GM12872 (cell line): ENCODE data around the gene SEC16A.

Experiments
- TF ChIP-seq, protein P1 (sequence below): IDR thresholded peaks from 3 replicates; pipeline ENCODE4 v1.5.1; 2011; ENCODE audit warnings: low read depth, mild to moderate bottlenecking, low read length, moderate library complexity; ENCODE audit not compliant: insufficient read depth

Gene SEC16A

DNA sequence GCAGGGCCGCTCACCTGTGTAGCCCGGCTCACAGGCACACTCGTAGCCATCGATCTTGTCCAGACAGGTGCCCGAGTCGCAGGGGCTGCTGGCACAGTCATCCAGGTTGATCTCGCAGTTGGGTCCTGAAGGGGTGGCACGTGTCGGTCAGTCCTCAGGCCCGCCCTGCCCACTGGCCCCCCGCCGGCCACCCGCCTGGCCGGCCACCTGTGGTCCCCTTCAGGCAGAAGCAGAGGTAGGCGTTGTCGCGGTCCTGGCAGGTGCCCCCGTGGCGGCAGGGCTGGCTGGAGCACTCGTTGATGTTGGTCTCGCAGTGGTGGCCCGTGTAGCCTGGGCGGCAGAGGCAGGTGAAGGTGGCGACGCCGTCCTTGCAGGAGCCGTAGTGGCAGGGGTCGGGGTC lies 32.4 kb upstream of the SEC16A start:
- TF ChIP-seq, protein P1, sequence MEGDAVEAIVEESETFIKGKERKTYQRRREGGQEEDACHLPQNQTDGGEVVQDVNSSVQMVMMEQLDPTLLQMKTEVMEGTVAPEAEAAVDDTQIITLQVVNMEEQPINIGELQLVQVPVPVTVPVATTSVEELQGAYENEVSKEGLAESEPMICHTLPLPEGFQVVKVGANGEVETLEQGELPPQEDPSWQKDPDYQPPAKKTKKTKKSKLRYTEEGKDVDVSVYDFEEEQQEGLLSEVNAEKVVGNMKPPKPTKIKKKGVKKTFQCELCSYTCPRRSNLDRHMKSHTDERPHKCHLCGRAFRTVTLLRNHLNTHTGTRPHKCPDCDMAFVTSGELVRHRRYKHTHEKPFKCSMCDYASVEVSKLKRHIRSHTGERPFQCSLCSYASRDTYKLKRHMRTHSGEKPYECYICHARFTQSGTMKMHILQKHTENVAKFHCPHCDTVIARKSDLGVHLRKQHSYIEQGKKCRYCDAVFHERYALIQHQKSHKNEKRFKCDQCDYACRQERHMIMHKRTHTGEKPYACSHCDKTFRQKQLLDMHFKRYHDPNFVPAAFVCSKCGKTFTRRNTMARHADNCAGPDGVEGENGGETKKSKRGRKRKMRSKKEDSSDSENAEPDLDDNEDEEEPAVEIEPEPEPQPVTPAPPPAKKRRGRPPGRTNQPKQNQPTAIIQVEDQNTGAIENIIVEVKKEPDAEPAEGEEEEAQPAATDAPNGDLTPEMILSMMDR, result no peak

DNA sequence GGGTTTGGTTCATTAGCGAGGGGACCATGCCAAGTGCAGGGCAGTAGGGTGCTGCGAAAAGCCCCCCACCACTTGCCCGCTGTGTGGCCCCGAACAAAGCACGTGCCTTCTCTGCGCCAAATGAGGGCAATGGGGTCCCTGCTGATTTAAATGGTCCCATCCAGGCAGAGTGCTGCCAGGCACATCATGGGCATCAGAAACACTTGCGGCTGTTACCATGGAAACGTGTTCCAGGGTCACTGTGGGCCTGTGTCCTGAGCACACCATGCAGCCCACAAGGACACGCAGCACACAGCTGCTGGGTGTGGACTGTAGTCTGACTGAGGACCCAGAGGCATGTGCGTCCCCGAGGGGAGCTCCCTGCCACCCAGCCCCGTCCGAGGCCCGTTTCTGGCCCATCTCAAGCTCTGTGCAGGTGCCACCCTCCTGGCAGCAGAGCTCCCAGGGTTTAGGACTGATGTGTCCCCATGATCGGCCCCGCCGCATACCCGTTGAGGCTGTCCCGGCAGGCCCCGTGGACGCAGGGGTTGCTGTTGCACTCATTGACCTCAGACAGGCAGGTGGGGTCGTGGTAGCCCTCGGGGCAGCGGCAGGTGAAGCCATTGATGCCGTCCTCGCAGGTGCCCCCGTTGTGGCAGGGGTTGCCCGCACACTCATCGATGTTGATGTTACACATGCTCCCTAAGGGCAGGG lies 31.3 kb upstream of the SEC16A start:
- TF ChIP-seq, protein P1, result no peak

DNA sequence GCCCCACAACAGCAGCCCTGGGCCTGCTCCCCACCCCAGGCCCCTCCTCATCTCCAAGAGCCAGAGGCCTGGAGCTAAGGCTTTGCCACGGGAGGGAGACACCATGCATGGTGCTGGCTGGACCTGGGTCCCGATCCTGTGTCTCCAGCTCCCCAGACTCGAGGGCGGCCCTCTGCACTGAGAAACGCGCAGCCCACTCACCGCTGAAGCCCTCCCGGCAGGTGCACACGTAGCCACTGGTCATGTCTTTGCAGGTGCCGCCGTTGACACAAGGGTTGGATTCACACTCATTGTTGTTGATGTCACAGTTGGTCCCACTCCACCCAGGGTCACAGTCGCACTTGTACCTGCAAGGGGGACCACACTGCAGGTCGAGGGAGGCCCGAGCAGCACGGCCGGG lies 30.4 kb upstream of the SEC16A start:
- TF ChIP-seq, protein P1, result no peak

DNA sequence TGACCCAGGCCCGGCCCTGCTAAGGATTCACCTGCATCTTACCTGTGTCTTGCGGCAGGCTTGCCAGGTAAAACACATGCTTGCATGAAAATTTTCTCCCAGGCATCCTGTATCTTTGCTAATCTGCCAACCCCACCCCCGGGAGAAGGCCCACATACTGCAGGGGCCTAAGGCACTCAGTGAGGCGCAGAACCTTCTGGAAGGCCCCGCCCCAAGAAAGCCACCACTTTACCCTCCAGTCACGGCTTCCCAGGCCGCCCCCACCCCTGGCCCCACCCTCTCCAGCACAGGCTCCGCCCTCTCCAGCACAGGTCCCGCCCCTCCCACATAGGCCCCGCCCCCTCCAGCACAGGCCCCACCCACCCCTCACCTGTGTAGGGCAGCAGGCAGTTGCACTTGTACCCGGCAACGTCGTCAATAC lies 29.8 kb upstream of the SEC16A start:
- TF ChIP-seq, protein P1, result no peak

DNA sequence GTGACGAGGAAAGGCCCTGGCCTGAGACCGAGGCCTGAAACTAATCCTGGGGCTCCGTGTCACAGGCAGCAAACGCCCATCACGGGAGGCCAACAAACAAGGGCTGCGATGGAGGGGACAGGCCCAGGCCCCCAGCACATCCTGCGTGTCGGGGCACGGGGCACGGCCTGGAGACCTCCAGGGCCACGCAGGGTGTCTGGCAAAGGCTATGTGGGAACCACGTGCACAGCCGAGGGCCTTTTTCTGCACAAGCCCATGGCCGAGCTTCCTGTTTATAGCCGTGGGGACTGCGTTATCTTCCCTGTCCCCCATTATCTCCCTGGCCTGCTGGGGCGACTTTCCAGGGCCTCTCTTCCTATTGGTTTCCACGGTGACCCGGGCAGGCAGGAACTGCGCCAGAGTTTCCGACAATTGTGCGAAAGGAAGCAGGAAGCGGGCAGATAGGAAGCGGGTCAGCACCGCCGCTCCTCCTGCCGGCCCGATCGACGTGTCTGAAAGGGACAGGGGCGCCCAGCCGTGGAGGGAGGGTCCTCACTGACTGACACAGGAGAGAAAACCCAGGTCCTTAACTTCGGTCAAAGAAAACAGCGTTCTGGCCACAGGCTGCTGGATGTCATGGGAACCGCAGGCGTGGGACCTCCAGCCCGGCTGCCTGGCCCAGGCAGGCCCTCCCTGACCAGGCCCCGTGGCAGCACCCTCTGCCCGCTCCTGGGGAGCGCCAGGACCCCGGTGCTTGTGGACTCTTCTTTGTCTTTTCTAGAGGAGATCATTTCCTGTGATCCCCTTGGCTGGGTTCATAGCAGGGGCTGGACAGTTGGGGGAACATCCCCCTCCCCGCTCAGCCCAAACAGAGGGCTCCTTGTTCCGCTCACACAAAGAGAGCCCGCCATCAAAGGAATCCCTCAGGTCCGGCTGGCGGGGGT lies 29.1 kb upstream of the SEC16A start:
- TF ChIP-seq, protein P1, result no peak

DNA sequence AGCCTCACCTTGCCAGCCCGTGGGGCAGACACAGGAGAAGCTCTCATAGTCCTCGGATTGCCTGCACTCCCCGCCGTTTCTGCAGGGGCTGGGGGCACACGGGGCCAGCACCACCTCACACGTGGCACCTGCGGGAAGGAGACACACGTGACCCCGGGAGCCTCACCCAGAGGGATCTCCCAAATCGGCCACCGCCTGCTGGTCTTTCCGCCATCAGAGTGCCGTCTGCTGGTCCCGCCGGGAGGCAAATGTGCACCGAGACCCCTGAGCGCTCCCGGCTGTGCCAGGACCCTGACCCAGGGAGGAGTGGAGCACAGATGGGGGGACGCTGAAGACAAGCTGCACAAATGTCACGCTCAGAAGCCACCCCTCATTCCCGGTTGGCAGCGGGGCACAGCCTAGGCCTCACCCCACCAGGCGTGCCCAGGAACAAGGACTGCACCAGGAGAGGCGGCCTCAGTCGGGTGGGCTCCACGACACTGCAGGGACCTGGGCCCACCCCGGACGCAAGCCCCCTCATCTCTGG lies 28.4 kb upstream of the SEC16A start:
- TF ChIP-seq, protein P1, result no peak

DNA sequence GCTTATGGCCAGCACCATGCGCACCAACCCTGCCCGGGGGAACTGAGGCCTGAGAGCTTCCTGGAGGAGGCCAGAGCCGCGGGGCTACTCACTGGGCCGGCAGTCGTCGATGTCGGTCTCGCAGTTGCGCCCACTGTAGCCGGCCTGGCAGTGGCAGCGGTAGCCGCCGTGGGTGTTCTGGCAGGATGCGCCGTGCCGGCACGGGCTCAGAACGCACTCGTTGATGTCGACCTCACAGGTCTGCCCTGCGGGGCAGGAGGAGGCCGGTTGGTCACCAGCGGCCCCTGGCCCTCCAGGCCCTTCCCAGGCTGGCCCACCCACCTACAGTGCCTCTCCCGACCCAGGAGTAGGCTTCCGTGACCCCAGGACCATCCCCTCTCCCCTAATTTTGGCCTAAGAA lies 27.7 kb upstream of the SEC16A start:
- TF ChIP-seq, protein P1, result no peak
